ENCODE data around the gene LACTBL1.

- TF ChIP-seq EZH2 (IDR thresholded peaks at IDR 0.05; ENCODE audit: low read depth) (no peak), CTCF (conservative IDR thresholded peaks at IDR 0.05) (no peak)
Observed at GRCh38 chr1:23021834-23022233, 49.2 kb upstream of the LACTBL1 start.
